Measurements from ENCODE around the gene GLMP.

Gene GLMP

GRCh38 chr1:156246241-156246780, 49.2 kb downstream of the GLMP start:
- peak overlapping the region; percentile 78 for H3K4me3 ChIP-seq (ENCODE audit: low read depth, low read length)
- no peak for TF ChIP-seq CTCF (IDR thresholded peaks at IDR 0.05; ENCODE audit: insufficient read depth, low read depth, low read length, missing control alignments)
- DNase-seq (ENCODE audit: low read depth) = no peak

GRCh38 chr1:156245451-156246232, 49.8 kb downstream of the GLMP start:
- DNase-seq (ENCODE audit: low read depth) = peak; percentile 75
- TF ChIP-seq CTCF (IDR thresholded peaks at IDR 0.05; ENCODE audit: insufficient read depth, low read depth, low read length, missing control alignments) = no peak
- H3K4me3 ChIP-seq (ENCODE audit: low read depth, low read length) = peak overlapping the region; percentile 78

- H3K4me3 ChIP-seq (ENCODE audit: low read depth, low read length) = peak overlapping the region; percentile 78
- DNase-seq (ENCODE audit: low read depth) = no peak
- TF ChIP-seq CTCF (IDR thresholded peaks at IDR 0.05; ENCODE audit: insufficient read depth, low read depth, low read length, missing control alignments) = no peak
Measured at GRCh38 chr1:156244712-156245111, 50.8 kb downstream of the GLMP start.

GRCh38 chr1:156244126-156244525, 51.4 kb downstream of the GLMP start:
- H3K4me3 ChIP-seq (ENCODE audit: low read depth, low read length) = no peak overlapping the region
- DNase-seq (ENCODE audit: low read depth) = no peak
- TF ChIP-seq CTCF (IDR thresholded peaks at IDR 0.05; ENCODE audit: insufficient read depth, low read depth, low read length, missing control alignments) = no peak

GRCh38 chr1:156242738-156243137, 52.7 kb downstream of the GLMP start:
- no peak for DNase-seq (ENCODE audit: low read depth)
- H3K4me3 ChIP-seq (ENCODE audit: low read depth, low read length) = no peak overlapping the region
- TF ChIP-seq CTCF (IDR thresholded peaks at IDR 0.05; ENCODE audit: insufficient read depth, low read depth, low read length, missing control alignments) = no peak
